Skeletal muscle satellite cell (primary cell): ENCODE measurements around the gene OR2S2.

Source experiments
- H3K27me3 ChIP-seq: 2 replicates; pipeline ENCODE4 v1.7.0; 2013; ENCODE audit warnings: low read length; ENCODE audit not compliant: control insufficient read depth, insufficient read depth
- H3K36me3 ChIP-seq: 2 replicates; pipeline ENCODE4 v1.7.0; 2013; ENCODE audit warnings: mild to moderate bottlenecking, control low read depth, low read length; ENCODE audit not compliant: insufficient read depth
- H3K4me1 ChIP-seq: 2 replicates; pipeline ENCODE4 v1.7.0; 2013; ENCODE audit warnings: low read length; ENCODE audit not compliant: control insufficient read depth, insufficient read depth
- H3K4me2 ChIP-seq: 2 replicates; pipeline ENCODE4 v1.7.0; 2013; ENCODE audit warnings: mild to moderate bottlenecking, low read length
- H3K4me3 ChIP-seq: 2 replicates; pipeline ENCODE4 v1.7.0; 2013; ENCODE audit warnings: low read length
- H3K9ac ChIP-seq: 2 replicates; pipeline ENCODE4 v1.7.0; 2013; ENCODE audit warnings: mild to moderate bottlenecking, low read depth, low read length, moderate library complexity
- H3K9me3 ChIP-seq: replicated peaks from 2 replicates; pipeline ENCODE4 v1.7.0; 2013; ENCODE audit warnings: mild to moderate bottlenecking, control low read depth, low read length

Gene OR2S2

GRCh38 chr9:35960039-35960655, 2.2 kb upstream of the OR2S2 start:
- Histone ChIP-seq H3K4me3 (no peak overlapping the region), H3K4me2 (peak overlapping the region; percentile 3), H3K9me3 (no peaks in the 10 kb centered on the region), H3K4me1 (peaks cover 29% of the 10 kb centered on the region), H3K36me3 (no peaks in the 10 kb centered on the region), H3K27me3 (no peaks in the 10 kb centered on the region), H3K9ac (no peak overlapping the region)

DNA sequence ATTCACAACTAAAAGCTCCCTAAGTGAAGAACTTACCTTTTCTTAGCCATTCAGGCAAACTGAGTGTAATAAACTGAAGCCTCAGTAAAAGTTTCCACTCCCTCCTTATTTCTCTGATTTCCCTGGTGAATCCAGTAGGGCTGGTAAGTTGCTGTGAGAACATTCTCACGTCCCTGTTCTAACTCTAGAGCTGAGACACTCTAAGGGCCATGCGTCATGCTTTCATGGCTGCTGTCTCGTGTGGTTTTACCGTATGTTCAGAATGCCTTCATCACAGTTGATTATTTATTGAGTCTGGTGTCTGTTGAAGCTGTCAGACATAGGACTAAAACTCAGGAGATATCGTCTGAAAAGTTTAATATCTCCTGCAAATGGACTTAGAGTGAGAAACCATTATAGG, 1.3 kb downstream of the OR2S2 start:
- Histone ChIP-seq H3K36me3 (no peaks in the 10 kb centered on the region), H3K9ac (no peak overlapping the region), H3K4me1 (peaks cover 28% of the 10 kb centered on the region), H3K27me3 (no peaks in the 10 kb centered on the region), H3K9me3 (no peaks in the 10 kb centered on the region), H3K4me3 (no peak overlapping the region), H3K4me2 (no peak overlapping the region)

DNA sequence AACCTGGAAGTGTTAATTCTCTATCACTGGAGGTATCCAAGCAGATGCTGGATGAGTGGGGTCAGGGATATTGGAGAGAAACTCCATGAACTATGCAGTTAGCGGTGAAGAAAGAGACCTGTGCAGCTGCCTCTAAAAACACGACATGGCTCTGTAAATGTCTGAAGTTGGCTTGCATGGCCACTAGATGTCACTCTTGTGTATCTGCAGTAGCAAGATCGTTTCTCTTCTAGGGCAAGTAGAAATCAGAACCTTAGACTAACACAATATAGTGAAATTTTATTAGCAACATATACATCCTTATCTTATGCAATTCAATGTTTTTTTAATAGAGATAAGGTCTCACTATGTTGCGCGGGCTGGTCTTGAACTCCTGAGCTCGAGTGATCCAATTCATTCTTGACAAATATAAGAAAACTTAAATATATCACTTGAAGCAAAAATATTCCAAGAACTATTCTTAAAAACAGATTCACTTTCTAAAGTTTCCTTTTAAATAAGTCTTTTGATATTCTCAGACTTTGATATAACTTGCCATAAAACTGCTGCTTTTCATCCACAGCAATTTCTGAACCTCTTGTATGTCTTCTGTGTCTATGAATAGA, 2.9 kb downstream of the OR2S2 start:
- H3K27me3 ChIP-seq, result no peaks in the 10 kb centered on the region
- no peak overlapping the region for H3K9ac ChIP-seq
- no peaks in the 10 kb centered on the region for H3K36me3 ChIP-seq
- H3K4me2 ChIP-seq, result peak overlapping the region; percentile 45
- H3K9me3 ChIP-seq, result no peaks in the 10 kb centered on the region
- peaks cover 22% of the 10 kb centered on the region for H3K4me1 ChIP-seq
- H3K4me3 ChIP-seq, result no peak overlapping the region

DNA sequence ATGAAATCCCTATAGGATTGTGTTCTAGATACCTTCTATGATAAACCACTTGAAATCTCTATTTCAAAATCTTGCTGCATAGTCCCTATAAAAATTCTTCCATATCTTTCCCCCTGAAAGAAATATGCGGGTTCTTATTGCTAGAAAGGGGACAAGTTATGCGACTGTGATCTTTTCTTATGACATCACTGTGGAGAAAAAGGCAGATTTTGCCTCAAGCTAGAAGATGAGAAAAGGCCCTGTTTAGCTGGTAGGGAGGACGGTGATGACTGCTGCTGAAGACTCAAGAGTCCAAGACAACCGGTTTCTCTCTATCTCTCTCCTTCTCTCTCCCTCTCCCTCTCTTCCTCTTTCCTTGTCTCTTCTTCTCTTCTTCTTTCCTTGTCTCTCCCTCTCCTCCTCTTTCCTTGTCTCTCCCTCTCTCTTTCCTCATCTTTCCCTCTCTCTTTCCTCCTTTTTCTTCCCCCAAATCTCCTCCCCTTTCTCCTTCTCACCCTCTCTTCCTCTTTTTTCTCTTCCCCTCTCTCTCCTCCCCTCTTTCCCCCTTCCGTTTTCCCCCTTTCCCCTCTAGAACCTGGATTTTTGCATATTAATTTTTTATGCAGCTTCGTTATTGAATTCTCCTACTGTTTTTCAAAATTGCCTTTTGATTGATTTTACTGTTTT, 5.3 kb downstream of the OR2S2 start:
- H3K27me3 ChIP-seq, result no peaks in the 10 kb centered on the region
- H3K36me3 ChIP-seq, result no peaks in the 10 kb centered on the region
- H3K4me3 ChIP-seq, result no peak overlapping the region
- no peaks in the 10 kb centered on the region for H3K9me3 ChIP-seq
- H3K9ac ChIP-seq, result no peak overlapping the region
- H3K4me2 ChIP-seq, result no peak overlapping the region
- peaks cover 23% of the 10 kb centered on the region for H3K4me1 ChIP-seq

DNA sequence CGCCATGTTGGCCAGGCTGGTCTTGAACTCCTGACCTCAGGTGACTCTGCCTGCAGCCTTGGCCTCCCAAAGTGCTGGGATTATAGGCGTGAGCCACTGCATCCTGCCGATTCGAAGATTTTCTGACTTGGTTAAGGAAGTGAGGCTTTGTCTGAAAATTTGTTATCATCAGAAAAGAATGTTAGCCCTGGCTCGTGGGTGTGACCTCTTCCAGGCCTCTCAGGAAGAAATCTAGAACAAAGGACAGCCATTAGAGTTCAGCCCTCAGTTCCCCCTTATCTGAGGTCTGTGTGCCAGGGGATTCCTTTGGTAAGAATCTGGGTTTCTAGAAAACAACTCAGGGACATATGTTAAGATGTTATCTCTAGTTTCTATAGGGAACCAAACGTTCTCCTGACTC, 6.2 kb downstream of the OR2S2 start:
- peaks cover 23% of the 10 kb centered on the region for H3K4me1 ChIP-seq
- no peaks in the 10 kb centered on the region for H3K36me3 ChIP-seq
- H3K27me3 ChIP-seq, result no peaks in the 10 kb centered on the region
- H3K9ac ChIP-seq, result peak overlapping the region; percentile 14
- H3K9me3 ChIP-seq, result no peaks in the 10 kb centered on the region
- H3K4me3 ChIP-seq, result no peak overlapping the region
- peak overlapping the region; percentile 9 for H3K4me2 ChIP-seq

GRCh38 chr9:35948901-35949318, 9.0 kb downstream of the OR2S2 start:
- no peak overlapping the region for H3K4me2 ChIP-seq
- no peaks in the 10 kb centered on the region for H3K9me3 ChIP-seq
- H3K9ac ChIP-seq, result no peak overlapping the region
- H3K4me3 ChIP-seq, result no peak overlapping the region
- no peaks in the 10 kb centered on the region for H3K36me3 ChIP-seq
- peaks cover 27% of the 10 kb centered on the region for H3K4me1 ChIP-seq
- H3K27me3 ChIP-seq, result no peaks in the 10 kb centered on the region

GRCh38 chr9:35948451-35948850, 9.5 kb downstream of the OR2S2 start:
- Histone ChIP-seq H3K9me3 (no peaks in the 10 kb centered on the region), H3K4me3 (no peak overlapping the region), H3K4me2 (no peak overlapping the region), H3K36me3 (no peaks in the 10 kb centered on the region), H3K9ac (no peak overlapping the region), H3K27me3 (no peaks in the 10 kb centered on the region), H3K4me1 (peaks cover 27% of the 10 kb centered on the region)

- no peaks in the 10 kb centered on the region for H3K36me3 ChIP-seq
- no peaks in the 10 kb centered on the region for H3K9me3 ChIP-seq
- H3K4me3 ChIP-seq, result peak overlapping the region; percentile 17
- H3K9ac ChIP-seq, result peak overlapping the region; percentile 49
- H3K4me1 ChIP-seq, result peaks cover 18% of the 10 kb centered on the region
- peak overlapping the region; percentile 47 for H3K4me2 ChIP-seq
- no peaks in the 10 kb centered on the region for H3K27me3 ChIP-seq
These were observed 12.5 kb downstream of the OR2S2 start for GRCh38 chr9:35945341-35946018.

DNA sequence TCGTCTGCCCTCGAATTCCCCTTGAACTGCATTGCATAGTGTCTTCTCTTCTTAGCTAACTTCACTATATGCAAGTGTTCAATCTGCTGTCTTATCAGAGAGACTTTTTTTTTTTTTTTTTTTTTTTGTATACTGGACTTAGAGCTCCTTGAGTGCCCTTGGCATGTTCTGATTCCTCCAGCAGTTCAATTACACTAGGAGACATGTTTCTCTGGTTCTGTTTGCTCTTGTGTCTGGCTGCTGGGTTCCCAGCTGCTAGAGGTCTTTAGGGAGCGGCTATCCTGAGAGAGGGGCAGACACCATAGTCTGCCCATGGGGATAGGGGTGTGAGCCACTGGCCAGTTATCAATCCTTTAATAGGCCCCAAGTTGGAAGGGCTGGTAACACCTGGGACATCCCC, 13.1 kb downstream of the OR2S2 start:
- peaks cover 21% of the 10 kb centered on the region for H3K4me1 ChIP-seq
- no peak overlapping the region for H3K4me2 ChIP-seq
- no peak overlapping the region for H3K9ac ChIP-seq
- H3K9me3 ChIP-seq, result no peaks in the 10 kb centered on the region
- H3K36me3 ChIP-seq, result no peaks in the 10 kb centered on the region
- H3K27me3 ChIP-seq, result no peaks in the 10 kb centered on the region
- no peak overlapping the region for H3K4me3 ChIP-seq

- no peaks in the 10 kb centered on the region for H3K36me3 ChIP-seq
- H3K4me2 ChIP-seq, result no peak overlapping the region
- H3K4me1 ChIP-seq, result peaks cover 16% of the 10 kb centered on the region
- no peaks in the 10 kb centered on the region for H3K27me3 ChIP-seq
- H3K9ac ChIP-seq, result no peak overlapping the region
- no peaks in the 10 kb centered on the region for H3K9me3 ChIP-seq
- H3K4me3 ChIP-seq, result no peak overlapping the region
These were observed 13.8 kb downstream of the OR2S2 start for GRCh38 chr9:35944173-35944572.

DNA sequence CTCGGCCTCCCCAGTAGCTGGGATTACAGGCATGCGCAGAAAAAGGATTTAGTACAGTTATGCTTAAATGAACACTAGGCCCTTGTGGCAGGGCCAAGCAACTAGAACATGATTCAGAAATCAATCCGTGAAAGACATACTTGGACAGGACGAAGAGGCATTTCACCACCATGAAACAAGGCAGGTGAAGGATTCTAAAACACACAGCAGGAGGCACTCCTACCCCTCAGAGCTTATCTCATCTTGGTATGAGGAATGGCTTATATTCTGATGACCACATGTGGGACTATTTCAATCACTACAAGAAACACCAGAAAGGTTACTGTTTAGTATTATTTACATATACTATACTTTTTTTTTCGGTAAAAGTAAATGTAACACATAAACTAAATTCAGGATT, 15.7 kb downstream of the OR2S2 start:
- H3K4me1 ChIP-seq, result peaks cover 17% of the 10 kb centered on the region

More for the DNA sequence above, 15.7 kb downstream of the OR2S2 start:
- H3K36me3 ChIP-seq, result no peaks in the 10 kb centered on the region
- no peaks in the 10 kb centered on the region for H3K9me3 ChIP-seq
- no peak overlapping the region for H3K9ac ChIP-seq
- H3K27me3 ChIP-seq, result no peaks in the 10 kb centered on the region
- H3K4me3 ChIP-seq, result no peak overlapping the region
- no peak overlapping the region for H3K4me2 ChIP-seq
